Anterior cingulate cortex (tissue), 58 donors: Measurements from ENCODE around the gene GPR75.

Experiments used
- DNase-seq, 58 donors: peaks; one replicate each; lab custom pipeline; 2025; lab: John Stamatoyannopoulos, UW

Gene GPR75

DNA sequence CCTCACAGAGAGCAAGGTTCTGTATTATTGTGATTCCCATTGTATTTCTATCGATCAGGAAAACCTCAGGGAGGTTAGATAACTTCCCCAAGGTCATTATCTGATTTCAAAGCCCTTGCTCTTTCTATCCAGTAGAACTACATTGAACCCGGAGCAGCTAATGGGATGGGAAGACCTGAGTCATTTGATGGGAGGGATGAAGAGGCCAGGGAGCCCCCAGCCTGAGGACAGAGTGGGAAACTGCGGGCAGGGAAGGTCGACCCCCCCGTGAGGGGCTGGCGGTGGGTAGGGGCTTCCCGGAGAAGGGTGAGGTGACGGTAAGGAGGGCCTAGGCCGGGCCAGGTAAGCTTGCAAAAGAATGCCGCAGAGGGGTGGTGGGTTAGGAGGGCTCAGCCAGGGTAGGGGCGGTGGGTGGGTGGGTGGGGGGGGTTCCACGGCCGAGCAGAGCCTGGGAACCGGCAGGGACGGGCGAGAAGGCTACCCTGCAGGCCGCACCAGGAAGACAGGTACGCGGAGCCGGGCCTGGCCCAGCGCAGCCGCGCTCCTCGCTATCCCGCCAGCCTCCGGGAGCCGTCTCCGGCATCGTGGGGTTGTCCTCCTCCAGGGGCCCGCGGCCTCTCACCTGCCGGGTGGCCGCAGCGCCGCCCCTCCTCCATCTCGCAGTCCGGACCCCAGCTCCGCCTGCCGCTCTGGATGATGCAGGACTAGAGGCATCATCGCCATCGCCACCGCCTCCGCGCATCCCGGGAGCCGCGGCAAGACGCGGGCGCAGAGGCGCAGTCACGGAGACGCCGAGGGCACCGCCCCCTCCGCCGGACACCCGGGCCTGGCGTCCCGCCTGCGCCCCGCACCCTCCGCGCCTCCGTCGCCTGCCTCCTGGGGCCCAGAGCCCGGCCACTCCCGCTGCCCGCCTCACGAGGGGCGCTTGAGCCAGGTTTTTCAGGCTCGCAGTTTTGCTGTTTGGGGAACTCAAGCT, at the start of gene GPR75:
TSS of gene GPR75 (minus strand) at position 762 of the 976 bp plus-strand sequence. CDS start 5,211 bp downstream, outside the sequence.
- DNase-seq: peak in 57 of 58 donors; percentile 21 to 84 (median 68)

DNA sequence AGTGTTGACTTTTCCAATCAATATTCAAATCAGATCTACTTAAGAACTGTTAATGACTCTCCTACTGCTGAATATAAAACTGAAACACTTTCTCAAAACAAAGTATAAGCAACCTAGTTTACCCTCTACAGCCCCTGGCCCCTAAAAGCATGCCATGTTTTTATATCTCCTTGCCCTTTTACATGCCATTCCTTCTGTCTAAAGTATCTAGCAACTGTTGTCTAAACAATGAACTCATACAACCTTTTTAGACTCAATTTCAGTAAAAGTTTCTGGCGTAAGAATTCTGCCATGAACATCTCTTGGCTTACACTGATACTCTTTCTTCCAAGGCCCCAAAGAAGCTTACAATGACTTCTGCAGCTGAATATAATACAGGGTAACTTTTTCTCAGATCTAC, 47.8 kb upstream of the GPR75 start:
- no peak for DNase-seq

DNA sequence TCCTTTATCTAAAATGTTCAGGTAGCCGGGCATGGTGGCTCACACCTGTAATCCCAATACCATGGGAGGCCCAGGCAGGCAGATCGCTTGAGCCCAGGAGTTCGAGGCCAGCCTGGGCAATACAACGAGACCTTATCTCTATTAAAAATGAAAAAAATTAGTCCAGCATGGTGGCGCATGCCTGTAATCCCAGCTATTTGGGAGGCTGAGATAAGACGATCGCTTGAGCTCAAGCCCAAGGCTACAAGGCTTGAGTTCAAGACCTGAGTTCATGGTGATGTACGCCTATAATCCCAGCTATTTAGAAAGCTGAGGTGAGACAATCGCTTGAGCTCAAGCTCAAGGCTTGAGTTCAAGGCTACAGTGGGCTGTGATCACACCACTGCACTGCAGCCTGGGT, 45.6 kb upstream of the GPR75 start:
- no peak for DNase-seq

DNA sequence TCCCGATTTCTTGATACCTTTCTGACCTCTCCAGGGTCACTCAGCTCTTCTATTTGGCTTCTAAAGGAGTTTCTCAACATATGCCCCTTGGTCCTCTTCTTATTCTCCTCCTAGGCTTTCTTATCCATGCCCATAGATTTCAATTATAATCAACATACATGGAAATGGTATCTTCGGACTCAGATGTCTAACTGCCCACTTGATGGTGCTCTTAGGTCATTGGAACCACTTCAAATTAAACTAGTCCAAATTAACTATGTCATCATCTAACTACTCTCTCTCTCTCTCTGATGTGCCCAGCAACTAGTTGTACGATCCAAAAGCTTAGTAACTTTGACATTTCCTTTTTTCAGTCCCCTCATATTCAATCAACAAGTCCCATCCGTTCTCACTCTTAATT, 43.2 kb upstream of the GPR75 start:
- no peak for DNase-seq

DNA sequence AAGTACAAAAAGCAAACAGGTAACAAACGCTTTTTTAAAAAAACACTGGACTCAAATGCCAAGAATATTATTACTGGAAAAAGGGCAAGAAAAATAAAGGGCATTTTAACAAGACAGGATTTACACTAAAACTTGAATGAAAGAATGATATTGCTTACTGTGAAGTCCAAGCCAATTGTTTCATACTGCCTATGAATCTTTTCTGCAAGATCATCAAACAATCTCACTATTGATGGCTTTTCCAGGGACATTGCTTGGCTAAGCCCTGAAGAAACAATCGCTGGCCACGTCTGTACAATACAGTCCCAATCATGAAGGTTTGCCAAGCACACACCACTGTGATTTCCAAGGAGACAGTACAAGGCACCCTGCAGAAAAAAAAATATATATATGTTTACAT, 41.4 kb upstream of the GPR75 start:
- DNase-seq: no peak

DNA sequence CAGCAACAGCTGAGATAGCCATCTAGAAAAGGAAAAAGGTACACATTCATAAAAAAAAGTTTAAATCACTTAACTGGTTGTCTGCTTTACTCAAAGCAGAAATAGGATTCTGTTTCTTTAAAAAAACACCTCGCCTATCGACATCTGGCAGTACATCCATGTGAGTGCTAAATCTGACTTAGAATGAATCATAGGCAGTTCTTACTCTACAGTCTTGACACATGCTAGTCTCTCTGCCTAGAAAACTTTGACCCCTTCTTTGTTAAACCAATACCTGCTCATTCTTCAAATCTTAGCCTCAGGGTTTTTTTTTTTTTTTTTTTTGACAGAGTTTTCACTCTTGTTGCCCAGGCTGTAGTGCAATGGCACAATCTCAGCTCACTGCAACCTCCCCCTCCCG, 37.1 kb upstream of the GPR75 start:
- DNase-seq: peak in 1 of 58 donors; percentile 3

DNA sequence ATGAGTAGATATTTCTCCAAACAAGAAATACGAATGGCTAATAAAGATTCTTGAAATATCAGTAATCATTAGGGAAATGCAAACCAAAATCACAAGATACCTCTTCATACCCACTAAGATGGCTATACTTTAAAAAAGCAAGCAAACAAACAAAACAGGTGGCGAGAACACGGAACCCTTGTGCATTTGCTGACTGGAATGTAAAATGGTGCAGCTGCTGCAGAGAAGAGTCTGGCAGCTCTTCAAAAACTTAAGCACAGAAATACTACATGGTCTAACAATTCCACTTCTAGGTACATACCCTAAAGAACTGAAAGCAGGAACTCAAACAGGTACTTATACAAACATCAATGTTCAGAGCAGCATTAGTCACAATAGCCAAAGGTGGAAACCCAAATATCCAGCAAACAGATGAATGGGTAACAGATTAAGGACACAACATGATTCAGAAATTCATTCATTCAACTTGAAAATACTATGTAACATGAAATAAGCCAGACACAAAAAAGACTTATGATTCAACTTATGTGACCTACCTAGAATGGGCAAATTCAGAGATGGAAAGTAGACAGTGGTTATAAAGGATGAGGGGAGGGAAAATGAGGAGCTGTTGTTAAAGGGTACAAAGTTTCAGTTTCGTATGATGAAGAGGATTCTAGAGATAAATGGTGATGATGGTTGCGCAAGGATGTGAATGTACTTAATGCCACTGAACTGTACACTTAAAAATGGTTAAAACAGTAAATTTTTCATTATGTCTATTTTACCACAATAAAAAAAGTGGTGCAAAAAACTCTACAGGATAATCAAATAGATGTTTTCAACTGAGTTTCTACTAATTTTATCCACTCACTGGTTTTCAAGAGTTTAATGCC, 26.9 kb upstream of the GPR75 start:
- DNase-seq: no peak

DNA sequence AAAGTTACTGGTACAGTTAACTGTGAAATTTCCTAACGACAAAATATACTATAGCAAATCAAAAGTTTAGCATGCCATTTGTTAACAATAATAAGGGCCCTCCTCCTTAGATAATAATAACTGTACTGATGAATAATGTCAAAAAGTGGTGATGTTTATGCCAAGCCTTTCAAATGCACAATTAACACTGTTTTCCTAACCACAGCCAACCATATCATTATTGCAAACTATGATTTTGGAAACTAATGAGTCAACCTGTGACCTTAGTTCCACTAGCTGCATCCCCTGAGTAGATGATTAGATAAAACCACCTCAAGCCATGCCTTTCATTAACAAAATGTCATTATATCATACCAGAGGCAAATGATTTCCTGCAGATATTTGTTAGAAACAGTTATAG, 25.1 kb upstream of the GPR75 start:
- no peak for DNase-seq

DNA sequence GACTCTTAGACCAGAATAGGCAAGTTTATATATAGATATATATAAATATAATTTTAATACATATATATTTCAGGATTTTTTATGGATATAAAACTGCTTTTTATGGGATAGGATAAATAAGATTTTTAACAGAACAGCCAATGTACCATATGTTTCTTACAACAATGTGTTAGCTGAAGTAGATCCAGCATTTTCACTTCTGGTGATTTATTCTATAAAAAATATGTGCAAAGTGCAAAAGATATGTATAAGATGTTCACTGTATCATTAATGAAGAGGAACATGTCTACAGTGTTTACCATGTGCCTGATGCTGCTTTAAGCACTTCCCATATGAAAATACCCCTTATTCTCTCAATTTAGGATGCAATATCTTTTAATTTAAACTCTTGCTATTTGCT, 22.2 kb upstream of the GPR75 start:
- no peak for DNase-seq

DNA sequence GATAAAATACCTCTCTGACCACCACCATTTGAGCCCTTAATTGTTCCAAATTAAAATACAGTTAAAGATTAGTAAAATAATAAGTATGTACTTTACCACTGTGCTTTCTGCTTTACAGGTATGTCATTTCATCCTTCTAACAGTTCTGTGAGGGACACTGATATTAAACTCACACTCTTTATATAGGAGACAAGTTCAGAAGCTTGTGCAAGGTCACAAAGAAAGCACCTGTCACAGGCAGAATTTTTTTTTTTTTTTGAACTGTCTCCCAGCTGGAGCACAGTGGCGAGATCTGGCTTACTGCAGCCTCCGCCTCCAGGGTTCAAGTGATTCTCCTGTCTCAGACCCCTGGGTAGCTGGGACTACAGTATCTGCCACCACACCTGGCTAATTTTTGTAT, 21.6 kb upstream of the GPR75 start:
- DNase-seq: no peak

DNA sequence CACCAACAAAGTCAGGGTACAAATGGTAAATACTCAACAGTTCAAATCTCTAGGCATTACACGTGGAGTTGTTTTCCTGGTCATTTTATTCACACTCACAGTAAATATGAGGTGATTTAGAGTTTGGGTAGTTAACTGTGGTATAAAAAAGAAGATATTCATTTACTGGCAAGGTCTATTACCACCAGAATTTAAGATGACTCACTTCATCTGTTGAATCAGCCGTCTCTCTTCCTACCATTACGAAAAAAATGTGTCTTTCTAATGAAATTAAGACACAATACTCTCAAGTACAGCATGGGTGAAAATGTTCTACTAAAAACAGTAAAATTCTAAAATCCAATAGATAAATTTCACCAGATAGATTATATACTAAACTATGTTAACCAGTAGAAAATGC, 21.0 kb upstream of the GPR75 start:
- no peak for DNase-seq

DNA sequence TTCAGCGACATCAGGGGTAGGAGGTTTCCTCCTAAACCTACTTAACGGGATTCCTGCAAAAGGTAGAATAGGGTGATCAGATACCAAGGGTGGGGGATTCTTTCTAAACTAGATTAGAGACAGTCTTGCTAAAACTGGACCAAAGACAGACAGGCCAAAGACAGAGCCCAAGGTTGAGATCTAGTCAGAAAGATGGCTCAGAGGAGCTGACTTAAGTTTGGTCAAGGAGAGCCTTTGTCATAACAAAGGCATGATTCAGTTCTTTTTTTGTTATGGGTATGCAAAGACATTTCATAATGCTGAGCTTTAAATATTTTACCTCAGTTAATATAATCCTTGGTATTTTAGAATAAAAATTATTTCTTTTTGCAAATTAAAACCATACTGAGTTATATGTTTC, 17.8 kb upstream of the GPR75 start:
- no peak for DNase-seq

DNA sequence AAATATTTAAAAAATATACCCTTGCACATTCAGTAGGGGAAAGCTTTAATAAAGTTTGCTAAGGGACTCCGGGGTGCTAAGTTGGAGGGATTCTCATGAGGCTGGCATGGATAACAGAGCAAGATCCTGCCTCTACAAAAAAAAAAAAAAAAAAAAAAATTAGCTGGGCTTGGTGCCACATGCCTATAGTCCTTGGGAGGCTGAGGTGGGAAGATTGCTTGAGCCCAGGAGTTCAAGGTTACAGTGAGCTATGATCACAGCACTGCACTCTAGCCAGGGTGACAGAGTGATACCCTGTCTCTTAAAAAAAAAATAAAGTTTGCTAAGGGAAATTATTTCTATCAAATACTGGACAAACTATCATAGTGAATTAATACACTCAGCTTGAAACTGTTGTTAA, 17.3 kb upstream of the GPR75 start:
- DNase-seq: no peak

DNA sequence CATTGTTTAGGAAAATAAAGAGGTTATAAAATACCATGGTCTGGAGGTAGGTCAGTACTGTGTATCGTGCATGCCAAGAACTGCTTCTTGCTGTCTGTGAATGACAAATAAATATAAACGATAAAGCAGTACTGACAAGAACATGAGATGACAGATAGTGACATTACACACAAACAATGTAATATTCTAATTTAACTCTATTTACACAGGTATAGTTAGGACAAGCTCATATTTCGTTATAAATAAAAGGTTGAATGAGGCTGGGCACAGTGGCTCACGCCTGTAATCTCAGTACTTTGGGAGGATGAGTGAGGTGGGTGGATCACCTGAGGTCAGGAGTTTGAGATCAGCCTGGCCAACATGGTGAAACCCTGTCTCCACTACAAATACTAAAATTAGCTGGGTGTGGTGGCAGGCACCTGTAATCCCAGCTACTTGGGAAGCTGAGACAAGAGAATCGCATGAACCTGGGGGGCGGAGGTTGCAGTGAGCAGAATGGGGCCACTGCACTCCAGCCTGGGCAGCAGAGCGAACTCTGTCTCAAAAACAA, 14.7 kb upstream of the GPR75 start:
- DNase-seq: no peak

DNA sequence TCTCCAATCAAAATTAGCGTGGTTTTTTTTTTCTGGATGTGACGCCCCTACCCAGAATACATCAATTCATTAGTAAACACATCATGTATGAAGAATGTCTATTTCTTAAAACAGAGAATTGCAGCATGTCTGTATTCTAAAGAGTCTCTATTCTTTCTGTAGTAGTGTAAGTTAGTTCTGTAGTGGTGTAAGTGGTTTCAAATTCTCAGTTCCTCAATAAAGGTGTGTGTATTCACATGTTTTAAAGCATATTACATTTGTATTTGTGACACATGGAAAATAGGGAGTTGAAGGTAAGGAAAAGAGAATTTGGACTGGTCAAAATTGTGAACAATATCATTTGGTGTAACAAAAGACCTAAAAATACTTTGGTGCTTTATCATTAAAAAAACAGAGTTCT, 8.0 kb upstream of the GPR75 start:
- no peak for DNase-seq

DNA sequence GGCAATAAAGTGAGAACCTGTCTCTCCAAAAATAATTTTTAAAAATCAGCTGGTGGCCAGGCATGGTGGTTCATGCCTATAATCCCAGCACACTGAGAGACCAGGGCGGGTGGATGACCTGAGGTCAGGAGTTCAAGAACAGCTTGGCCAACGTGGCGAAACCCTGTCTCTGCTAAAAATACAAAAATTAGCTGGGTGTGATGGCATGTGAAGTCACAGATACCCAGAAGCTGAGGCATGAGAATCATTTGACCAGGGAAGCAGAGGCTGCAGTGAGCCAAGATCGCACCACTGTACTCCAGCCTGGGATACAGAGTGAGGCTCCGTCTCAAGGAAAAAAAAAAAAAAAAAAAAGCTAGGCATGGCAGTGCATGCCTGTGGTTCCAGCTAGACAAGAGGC, 7.4 kb upstream of the GPR75 start:
- no peak for DNase-seq

DNA sequence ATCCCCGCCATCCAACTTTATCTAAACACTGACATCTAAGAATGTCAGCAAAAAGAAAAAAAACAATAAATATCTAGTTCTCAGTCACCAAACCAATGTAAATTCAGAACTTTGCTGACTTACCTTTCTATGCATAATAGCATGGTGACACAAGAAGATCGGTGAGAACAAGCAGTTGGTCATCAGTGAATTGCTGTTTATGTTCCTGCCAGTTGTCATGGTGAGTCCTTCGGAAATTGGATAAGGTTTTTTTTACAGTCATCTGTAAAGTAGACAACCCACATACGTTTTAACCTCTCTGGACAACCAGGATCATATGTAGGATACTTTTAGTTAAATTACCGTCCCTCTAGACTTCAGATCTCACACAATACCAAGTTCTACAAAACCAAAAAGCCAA, 6.2 kb upstream of the GPR75 start:
- no peak for DNase-seq

DNA sequence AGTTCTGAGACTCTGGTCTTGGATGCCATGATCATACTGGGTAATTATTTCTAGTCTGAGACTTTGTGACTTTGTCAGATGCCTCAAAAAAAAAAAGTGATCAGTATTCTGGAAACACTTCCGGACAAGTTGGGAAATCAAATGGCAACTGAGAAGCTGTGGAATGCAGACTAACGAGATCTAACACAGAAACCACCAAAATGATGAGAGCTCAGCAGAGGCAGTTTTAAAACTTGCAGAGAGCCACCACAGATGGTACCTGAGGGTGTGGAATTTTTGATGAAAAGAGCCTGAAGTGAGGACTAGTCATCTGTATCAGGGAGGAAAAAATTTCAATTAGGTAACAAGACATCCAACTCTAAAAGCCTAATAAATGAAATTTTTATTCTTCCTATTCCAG, 5.5 kb upstream of the GPR75 start:
- DNase-seq: no peak

DNA sequence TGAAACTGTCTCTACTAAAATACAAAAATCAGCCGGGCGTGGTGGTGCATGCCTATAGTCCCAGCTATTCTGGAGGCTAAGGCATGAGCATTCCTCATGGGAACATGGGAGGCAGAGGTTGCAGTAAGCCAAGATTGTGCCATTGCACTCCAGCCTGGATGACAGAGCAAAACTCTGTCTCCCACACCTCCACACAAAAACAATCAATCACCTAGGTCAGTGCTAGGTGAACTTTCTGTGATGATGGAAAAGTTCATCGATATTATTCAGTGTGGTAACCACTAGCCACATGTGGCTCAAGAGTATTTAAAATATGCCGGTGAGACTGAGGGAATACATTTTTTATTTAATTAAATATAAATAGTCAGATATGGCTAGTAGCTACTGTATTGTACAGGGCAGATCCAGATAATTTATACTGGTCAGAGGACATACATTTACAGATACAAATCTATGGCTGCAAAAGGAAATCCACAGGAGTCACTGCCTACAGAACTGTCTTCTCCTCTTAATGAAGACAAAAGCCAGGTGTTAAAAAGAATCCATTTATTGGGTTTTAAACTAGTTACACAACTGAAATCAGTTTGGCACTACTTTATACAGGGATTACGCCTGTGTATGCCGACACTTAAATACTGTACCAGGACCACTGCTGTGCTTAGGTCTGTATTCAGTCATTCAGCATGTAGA, 3.9 kb upstream of the GPR75 start:
- no peak for DNase-seq

DNA sequence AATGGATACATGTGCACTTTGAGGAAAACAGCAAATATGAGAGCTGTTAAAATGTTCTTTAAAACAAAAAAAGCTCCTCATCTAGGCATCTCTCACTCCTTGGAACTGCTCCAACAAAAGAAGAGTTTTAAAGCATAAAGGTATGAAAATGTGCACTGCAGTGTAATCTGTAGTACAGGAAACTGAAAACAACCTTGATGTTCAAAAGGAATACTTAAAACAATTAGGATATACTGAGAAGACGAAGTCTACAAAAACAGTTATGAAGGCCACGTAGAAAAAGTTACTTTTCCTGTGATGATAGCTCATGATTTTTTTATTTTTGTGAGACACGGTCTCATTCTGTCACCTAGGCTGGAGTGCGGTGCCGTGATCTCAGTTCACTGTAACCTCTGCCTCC, 2.1 kb upstream of the GPR75 start:
- no peak for DNase-seq

DNA sequence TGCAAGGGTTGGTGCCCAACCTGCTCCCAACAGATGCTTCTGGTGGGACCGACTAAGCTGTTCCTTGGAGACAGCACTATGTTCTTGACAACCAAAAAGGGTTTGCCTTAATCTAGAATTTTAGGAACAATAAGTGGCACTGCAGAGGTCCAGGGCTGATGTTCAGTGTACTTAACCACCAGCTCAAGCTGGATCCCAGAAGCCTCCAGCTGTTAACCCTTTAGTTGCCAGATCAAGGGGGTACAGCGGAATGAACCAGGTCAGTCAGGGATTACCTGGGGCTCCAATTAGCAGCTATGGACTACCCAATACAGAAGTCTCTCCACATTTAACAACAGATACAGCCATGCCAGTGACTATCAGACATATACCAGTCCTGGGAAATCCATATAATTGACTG, 3.5 kb downstream of the GPR75 start:
- peak in 4 of 58 donors; percentile 5 to 24 (median 17) for DNase-seq
